Stimulated activated CD8-positive, alpha-beta memory T cell treated with anti-CD3 and anti-CD28 coated beads, Interleukin-12 subunit alpha, Interleukin-12 subunit beta, amount 100 ng/mL, for 24 hours (primary cell): Measurements from ENCODE around the gene HMGB4.

Experiments used
- DNase-seq: peaks from one replicate; pipeline ENCODE4 v3.0.0-alpha.2; 2020; ENCODE audit errors: extremely low read depth

HMGB4 gene, protein sequence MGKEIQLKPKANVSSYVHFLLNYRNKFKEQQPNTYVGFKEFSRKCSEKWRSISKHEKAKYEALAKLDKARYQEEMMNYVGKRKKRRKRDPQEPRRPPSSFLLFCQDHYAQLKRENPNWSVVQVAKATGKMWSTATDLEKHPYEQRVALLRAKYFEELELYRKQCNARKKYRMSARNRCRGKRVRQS

DNA sequence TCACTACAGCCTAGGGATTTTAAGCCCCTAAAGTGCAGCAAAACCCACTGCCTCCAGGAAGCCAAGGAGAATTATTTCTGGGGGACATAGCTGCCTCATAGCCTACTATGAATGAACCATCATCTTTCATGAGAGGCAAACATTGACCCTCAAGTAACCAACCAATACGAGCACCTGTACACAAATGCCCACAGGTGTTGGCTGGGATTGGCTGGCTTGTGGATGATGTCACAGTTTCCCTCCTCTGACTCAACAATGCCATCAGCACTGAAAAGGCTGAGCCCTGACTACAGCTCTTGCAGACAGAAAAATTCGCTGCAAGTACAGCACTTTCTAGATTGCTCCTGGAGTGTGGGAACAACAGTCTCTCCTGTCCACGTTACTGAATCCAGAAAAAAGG is at the start of gene HMGB4:
HMGB4 (plus strand) TSS at position 301 of the 400 bp plus-strand sequence. CDS start 113 bp downstream, outside the sequence.
- DNase-seq, result no peak

DNA sequence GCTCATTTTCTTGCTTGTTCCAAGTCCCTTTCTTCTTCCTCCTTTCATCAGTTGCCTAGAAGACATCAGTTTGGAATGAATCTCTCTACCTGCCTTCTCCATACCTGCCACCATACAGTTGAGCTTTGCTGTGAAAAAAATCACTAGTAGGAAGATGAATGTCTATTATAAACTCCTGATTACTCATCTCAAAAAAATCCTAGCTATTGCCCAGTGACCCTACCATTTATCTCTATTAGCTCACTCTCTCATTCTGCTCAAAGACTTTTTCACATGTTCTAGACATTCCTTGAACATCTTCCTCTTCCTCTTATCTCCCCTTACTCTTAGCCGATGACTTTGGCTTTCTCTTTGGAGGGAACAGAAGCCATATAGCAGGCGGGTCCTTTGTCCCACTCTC is 49.7 kb upstream of the HMGB4 start:
- DNase-seq, result no peak

- DNase-seq, result no peak
Measured at GRCh38 chr1:33815061-33815460, 48.8 kb upstream of the HMGB4 start.

DNA sequence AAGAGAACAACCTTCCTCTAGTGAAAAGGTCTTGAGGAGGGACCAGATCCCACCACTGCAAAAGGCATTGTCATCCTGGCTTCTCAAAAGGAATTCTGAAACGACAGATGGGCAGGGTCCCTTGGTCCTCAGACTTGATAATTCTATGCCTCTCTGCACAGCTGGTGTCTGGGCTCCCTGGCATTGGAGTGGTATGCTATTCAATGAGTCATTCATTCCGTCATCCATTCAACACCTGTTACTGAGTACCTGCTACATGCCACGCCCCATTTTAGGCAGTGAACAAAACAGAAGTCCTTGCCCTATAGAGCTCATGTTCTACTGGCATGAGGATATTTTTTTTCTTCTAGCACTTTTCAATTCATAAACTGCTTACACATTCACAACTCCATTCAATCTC is 45.8 kb upstream of the HMGB4 start:
- no peak for DNase-seq

GRCh38 chr1:33819290-33819912 is 44.5 kb upstream of the HMGB4 start:
- DNase-seq, result no peak

DNA sequence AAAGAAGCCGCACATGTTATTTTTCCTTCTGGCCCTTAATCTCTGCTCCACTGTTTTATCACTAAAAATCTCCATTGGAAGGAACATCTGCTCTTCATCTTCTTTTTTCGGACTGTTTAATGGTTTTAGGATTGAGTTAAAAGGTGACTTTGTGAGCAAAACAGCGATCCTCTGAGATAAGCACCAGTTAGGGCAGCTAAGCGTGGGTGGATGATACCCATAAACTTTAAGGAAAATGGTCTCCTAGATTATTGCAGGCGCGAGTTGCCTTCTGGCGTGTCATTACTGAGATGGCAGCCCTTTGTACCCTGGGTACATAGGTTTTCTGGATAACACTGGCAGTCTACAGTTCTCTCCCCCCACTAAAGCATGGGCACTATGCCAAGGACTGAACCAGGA is 44.0 kb upstream of the HMGB4 start:
- DNase-seq, result no peak

- DNase-seq, result no peak
Measured at GRCh38 chr1:33820804-33821203, 43.1 kb upstream of the HMGB4 start.

DNA sequence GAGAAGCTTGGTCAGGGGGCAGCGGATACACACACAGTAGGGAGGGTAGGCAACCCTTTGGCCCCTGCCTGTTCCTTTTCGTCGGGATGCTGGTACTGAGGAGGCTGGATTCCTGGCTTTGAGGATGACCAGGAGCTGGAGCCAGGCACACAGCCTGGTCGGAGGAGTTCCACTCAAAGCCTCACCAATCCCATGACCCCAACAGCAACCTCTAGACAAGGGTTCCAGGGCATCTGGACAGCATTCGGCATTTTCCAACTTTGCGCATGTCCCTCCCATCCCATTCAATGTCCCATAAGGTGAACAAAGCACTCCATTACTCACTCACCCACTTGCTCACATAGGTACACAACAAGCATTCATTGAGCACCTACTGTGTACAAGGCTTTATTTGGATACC is 42.6 kb upstream of the HMGB4 start:
- DNase-seq, result no peak

GRCh38 chr1:33822396-33822795 is 41.5 kb upstream of the HMGB4 start:
- DNase-seq, result no peak

DNA sequence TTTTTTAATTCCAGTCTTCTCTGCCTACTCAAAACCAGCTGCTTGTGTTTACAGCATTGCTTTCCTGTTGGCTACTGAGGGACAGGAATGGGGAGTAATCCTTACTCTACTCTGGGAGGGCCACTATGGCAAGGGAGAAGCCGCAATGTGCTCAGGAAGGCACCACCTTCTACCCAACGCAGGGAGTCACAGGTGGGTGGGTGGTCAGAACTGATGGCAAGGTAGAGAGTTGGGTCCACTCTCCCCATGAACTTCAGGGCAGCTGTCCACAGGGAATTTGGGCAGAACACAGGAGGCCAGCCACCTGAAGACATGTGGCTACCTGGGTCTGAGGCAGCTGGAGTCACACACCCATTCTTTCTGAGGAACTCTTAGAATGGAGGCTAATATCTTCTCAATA is 40.5 kb upstream of the HMGB4 start:
- DNase-seq, result no peak

- DNase-seq, result no peak
Measured at GRCh38 chr1:33823830-33824229, 40.0 kb upstream of the HMGB4 start.

DNA sequence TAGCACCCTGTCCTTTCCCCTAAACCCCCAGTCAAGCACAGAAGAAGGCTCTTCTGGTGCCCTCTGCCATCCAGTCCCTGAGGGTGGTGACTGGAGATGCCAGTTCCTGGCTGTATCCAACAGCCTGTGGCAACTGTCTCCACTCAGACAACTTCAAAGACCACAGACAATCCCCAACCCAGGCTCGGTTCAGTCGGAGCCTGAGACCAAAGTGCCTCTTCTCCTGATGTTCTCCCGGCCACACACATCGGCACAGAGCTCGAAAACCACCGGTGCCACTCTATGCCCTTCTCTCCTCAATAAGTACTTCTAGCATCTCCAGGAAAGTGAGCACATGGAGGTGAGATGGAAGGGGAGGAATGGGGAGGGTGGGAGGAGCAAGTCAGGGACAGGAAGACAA is 39.6 kb upstream of the HMGB4 start:
- DNase-seq, result no peak

- DNase-seq, result no peak
Measured at GRCh38 chr1:33824971-33825370, 38.9 kb upstream of the HMGB4 start.

DNA sequence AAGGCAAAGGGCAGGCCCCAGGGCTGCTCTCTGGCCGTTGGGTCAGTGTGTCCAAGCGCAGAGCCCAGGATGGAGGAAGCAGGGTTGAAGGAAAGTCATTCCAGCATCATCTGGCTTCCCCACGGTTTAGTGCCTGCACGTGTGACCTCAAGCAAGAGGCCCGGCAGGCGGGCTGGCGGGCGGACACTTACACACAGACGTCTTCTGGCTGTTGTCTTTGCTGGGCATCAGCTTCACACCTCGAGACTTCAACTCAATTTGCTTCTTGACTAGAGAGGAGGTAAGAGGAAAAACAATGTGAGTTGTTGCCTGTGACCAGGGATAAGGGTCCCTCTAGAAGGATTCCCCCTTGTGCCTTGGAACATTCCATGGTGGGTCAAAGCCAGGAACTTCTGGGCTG is 38.4 kb upstream of the HMGB4 start:
- no peak for DNase-seq

DNA sequence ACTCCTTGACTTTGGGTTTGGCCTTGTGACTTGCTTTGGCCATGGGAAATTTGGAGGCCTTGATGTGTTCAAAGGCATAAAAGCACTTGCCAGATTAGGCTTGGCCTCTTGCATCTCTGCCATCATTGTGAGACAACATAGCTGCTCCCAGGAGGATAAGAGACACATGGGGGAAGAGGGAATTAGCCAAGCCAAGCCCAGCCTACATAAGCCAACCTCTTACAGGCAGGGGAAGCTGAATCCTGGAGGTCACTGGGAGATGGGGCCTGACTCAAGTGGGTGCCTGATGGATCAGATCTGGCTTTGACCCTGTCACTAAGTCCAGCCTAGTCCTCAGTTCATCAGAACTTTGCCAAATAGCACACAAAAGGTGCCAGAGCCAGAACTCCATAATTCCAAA is 37.6 kb upstream of the HMGB4 start:
- no peak for DNase-seq

GRCh38 chr1:33826711-33827110 is 37.2 kb upstream of the HMGB4 start:
- DNase-seq, result no peak

GRCh38 chr1:33828059-33828458 is 35.8 kb upstream of the HMGB4 start:
- no peak for DNase-seq

GRCh38 chr1:33828654-33829053 is 35.2 kb upstream of the HMGB4 start:
- DNase-seq, result no peak

GRCh38 chr1:33836911-33837310 is 27.0 kb upstream of the HMGB4 start:
- DNase-seq, result no peak

GRCh38 chr1:33837635-33838034 is 26.2 kb upstream of the HMGB4 start:
- DNase-seq, result no peak

- DNase-seq, result no peak
Measured at GRCh38 chr1:33841494-33841893, 22.4 kb upstream of the HMGB4 start.

- no peak for DNase-seq
Measured at GRCh38 chr1:33842348-33842747, 21.5 kb upstream of the HMGB4 start.

- DNase-seq, result no peak
Measured at GRCh38 chr1:33844166-33844565, 19.7 kb upstream of the HMGB4 start.

DNA sequence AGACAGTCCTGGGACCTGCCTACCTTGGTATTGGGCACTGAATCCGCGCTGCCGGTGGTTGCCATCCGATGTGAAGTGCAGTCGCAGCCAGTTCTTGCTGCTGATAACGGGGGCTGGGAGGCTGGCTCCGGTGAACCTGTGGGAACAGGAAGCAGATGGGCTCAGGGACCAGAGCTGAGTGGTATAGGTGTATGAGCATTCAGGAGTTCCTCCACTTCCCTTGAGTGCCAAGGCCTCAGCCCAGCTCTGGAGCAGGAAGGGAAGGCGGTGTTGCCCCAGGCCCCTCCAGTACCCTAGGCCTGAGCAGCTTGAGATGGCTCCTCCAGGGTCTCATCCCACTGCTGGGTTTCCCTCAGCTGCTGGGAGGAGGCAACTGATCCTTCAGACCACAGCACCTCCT is 17.0 kb upstream of the HMGB4 start:
- no peak for DNase-seq
